Lower lobe of right lung (tissue), 2 donors: ENCODE measurements around the gene MPST. TPM values are rescaled to one million over a fixed set of nuclear protein-coding genes. Genes with fewer than 3 reads are reported as not detected.
A peak's percentile ranks its signal among the peaks of the same experiment; 100 is the strongest.

Experiments
- ATAC-seq, 2 donors: fragments of 200-7000 bp; cut with Tn5 transposase; one replicate each; pipeline ENCODE4 v1.9.1; 2020 to 2022; ENCODE audit warnings: mild to moderate bottlenecking in 2 of 2, moderate library complexity in 2 of 2
- DNase-seq: peaks from one replicate; pipeline ENCODE4 v3.0.0-alpha.2; 2020
- H3K27ac ChIP-seq: fragments of 200-600 bp; one replicate; pipeline ENCODE4 v1.8.0; 2022
- H3K27me3 ChIP-seq: fragments of 200-600 bp; one replicate; pipeline ENCODE4 v1.8.0; 2022; ENCODE audit warnings: low read depth
- H3K36me3 ChIP-seq: fragments of 200-600 bp; one replicate; pipeline ENCODE4 v1.8.0; 2022; ENCODE audit warnings: mild to moderate bottlenecking
- H3K4me1 ChIP-seq: fragments of 200-600 bp; one replicate; pipeline ENCODE4 v1.8.0; 2022
- H3K4me3 ChIP-seq: fragments of 200-600 bp; one replicate; pipeline ENCODE4 v1.8.0; 2022; ENCODE audit warnings: mild to moderate bottlenecking
- H3K9me3 ChIP-seq: fragments of 200-600 bp; one replicate; pipeline ENCODE4 v1.8.0; 2022
- intact Hi-C: fragments of 100-400 bp; cut with DNase I; formaldehyde crosslinking; loops from one replicate; pipeline ENCODE4 v1.11.0; 2022
- total RNA-seq: library from RNA; stranded (reverse); fragmentation: NEBNext Ultra II Directional; extraction: Animal tissue kit (Norgen Biotek cat#: 25700); gene quantifications from one replicate; pipeline ENCODE4 v1.2.1, GENCODE V29; 2021
- TF ChIP-seq, protein P1 (sequence below): fragments of 200-600 bp; IDR thresholded peaks from one replicate; pipeline ENCODE4 v1.8.0; 2022; ENCODE audit warnings: antibody characterized with exemption, mild to moderate bottlenecking
- donor health status: DM: no; HTN: yes; CAD: no; lungs with severe emphysema.

The MPST gene
- total RNA-seq, 1 donor from 2014 or later, result 73.2 TPM

DNA sequence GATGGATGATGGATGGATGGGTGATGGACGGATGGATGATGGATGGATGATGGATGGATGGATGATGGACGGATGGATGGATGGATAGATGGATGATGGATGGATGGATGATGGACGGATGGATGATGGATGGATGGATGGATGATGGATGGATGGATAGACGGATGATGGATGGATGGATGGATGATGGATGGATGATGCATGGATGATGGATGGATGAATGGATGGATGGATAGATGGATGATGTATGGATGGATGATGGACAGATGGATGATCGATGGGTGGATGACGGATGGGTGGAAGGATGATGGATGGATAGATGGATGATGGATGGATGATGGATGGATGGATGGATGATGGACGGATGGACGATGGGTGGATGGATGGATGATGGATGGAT, 53.1 kb downstream of the MPST start:
- peaks cover 45% of the 10 kb centered on the region for H3K27me3 ChIP-seq
- H3K27ac ChIP-seq, result no peak overlapping the region
- ATAC-seq, result no peak
- H3K4me3 ChIP-seq, result no peak overlapping the region
- intact Hi-C loops, result no loop called here
- no peaks in the 10 kb centered on the region for H3K36me3 ChIP-seq
- H3K9me3 ChIP-seq, result no peaks in the 10 kb centered on the region
- no peaks in the 10 kb centered on the region for H3K4me1 ChIP-seq
- TF ChIP-seq, protein P1, sequence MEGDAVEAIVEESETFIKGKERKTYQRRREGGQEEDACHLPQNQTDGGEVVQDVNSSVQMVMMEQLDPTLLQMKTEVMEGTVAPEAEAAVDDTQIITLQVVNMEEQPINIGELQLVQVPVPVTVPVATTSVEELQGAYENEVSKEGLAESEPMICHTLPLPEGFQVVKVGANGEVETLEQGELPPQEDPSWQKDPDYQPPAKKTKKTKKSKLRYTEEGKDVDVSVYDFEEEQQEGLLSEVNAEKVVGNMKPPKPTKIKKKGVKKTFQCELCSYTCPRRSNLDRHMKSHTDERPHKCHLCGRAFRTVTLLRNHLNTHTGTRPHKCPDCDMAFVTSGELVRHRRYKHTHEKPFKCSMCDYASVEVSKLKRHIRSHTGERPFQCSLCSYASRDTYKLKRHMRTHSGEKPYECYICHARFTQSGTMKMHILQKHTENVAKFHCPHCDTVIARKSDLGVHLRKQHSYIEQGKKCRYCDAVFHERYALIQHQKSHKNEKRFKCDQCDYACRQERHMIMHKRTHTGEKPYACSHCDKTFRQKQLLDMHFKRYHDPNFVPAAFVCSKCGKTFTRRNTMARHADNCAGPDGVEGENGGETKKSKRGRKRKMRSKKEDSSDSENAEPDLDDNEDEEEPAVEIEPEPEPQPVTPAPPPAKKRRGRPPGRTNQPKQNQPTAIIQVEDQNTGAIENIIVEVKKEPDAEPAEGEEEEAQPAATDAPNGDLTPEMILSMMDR, result no peak
- no peak for DNase-seq

DNA sequence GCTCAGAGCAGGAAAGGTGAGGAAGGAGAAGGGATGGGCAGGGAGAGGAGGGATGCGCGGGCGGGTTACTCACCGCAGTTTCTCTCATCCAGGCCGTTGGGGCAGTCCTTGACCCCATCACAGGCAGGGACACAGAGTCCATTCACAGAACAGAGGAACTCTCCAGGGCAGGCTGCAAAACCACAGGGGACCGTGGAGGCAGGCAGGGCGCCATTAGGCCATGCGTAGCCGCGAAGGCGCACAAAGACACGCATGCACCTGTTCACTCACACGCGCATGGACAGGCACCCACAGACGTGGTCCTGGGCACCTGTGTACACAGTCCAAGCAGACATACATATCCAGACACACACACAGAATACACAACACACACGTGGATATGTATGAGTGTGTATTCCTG, 55.0 kb downstream of the MPST start:
- TF ChIP-seq, protein P1, result no peak
- Histone ChIP-seq H3K27ac (no peak overlapping the region), H3K36me3 (no peaks in the 10 kb centered on the region), H3K4me1 (peaks cover 6% of the 10 kb centered on the region), H3K27me3 (peaks cover 31% of the 10 kb centered on the region), H3K4me3 (no peak overlapping the region), H3K9me3 (no peaks in the 10 kb centered on the region)
- ATAC-seq (peak in 1 of 2 donors; percentile 10), DNase-seq (no peak)
- intact Hi-C loops, result no loop called here

DNA sequence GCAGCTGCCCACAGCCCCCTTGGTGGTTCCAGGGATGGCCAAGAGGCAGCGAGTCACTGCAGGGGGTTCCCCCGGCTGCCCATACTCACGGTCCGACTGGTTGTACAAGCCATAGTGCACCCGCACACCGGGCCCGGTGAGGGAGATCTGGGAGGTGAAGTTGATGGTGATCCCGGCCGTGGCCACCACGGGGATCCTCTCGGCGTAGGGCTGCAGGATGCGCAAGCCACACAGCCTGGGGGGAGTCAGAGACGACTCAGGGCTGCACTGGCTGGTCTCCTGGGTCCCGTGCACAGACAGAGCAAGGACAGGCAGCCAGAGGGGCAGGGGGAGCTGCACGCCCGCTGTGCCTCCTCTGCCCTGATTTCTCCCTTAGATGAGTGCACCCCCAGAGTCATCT, 55.5 kb downstream of the MPST start:
- Histone ChIP-seq H3K9me3 (no peaks in the 10 kb centered on the region), H3K27ac (no peak overlapping the region), H3K36me3 (no peaks in the 10 kb centered on the region), H3K27me3 (peaks cover 26% of the 10 kb centered on the region), H3K4me3 (no peak overlapping the region), H3K4me1 (peaks cover 11% of the 10 kb centered on the region)
- ATAC-seq (no peak), DNase-seq (no peak)
- TF ChIP-seq, protein P1, result no peak
- intact Hi-C loops, result no loop called here

DNA sequence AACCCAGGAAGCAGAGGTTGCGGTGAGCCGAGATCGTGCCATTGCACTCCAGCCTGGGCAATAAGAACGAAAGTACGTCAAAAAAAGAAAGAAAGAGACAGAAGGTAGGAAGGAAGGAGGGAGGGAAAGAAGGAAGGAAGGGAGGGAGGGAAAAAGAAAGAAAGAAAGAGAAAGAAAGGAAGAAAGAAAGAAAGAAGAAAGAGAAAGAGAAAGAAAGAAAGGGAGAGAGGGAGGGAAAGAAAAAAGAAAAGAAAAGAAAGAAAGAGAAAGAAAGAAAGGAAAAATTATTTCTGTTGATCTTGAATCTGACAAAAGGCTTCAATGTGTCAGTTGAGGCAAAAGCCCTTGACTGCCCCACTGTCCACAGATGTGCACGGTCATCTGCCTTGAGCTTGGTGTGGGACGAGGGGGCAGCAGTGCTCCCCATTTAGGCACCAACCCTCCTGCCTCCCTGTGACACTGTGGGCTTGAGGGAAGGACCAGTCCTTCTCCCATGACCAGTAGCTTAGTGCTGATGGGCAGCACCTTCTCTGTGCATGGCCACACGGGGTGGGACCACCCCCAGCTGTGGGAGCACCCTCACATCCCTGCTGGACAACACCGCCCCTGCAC, 56.4 kb downstream of the MPST start:
- TF ChIP-seq, protein P1, result no peak
- DNase-seq (no peak), ATAC-seq (no peak)
- H3K9me3 ChIP-seq, result no peaks in the 10 kb centered on the region
- H3K27me3 ChIP-seq, result peaks cover 22% of the 10 kb centered on the region
- peaks cover 12% of the 10 kb centered on the region for H3K4me1 ChIP-seq
- no peak overlapping the region for H3K27ac ChIP-seq
- intact Hi-C loops, result no loop called here
- no peaks in the 10 kb centered on the region for H3K36me3 ChIP-seq
- H3K4me3 ChIP-seq, result no peak overlapping the region

DNA sequence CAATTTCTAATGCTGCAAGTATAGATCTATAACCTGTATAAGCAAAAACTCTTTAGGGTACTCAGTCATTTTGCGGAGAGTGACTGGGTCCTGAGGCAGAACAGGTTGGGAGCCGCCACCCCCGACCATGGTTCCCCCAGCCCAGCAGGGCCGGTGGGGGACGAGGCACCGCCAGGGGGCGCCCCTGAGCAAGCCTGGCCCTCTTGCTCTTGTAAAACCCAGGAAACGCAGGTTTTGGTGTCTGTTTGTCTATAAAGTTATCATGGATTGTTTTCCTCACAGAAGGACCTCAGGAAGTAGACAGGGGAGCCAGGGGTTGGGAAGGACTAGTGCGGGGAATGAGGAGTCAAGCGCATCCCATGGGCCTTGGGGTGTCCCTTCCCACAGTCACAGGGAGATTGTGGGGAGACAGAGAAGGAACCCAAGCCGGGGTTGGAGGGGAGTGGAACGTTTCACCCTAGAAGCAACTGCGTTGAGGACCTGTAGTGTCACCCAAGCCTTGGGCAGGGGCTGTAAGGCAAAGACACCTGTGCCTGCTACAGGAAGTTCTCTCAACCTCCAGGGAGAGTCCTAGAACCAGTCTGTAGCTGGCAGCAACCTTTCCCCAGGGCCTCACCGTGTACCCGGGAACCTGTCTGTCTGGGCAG, 58.4 kb downstream of the MPST start:
- no peak overlapping the region for H3K4me3 ChIP-seq
- peaks cover 22% of the 10 kb centered on the region for H3K27me3 ChIP-seq
- intact Hi-C loops, result no loop called here
- DNase-seq, result peak; percentile 76
- TF ChIP-seq, protein P1, result peak; percentile 98
- no peaks in the 10 kb centered on the region for H3K36me3 ChIP-seq
- H3K9me3 ChIP-seq, result no peaks in the 10 kb centered on the region
- peaks cover 12% of the 10 kb centered on the region for H3K4me1 ChIP-seq
- H3K27ac ChIP-seq, result no peak overlapping the region
- ATAC-seq, result peak; percentile 60 to 72
